Central memory CD8-positive, alpha-beta T cell (primary cell): ENCODE results near the gene PRAMEF13.
A peak's percentile ranks its signal among the peaks of the same experiment; 100 is the strongest.
"Not testable (repeated sequence)": the region's sequence is repeated elsewhere in the genome, so short reads cannot be mapped to it uniquely, and the experiment has no call there.

Source experiments
- ATAC-seq: fragments of 150-1000 bp; cut with Tn5 transposase; replicated peaks from 2 replicates; pipeline ENCODE4 v1.10.0; 2022; ENCODE audit warnings: mild to moderate bottlenecking, moderate FRiP score, moderate number of reproducible peaks; ENCODE audit not compliant: poor library complexity, severe bottlenecking; ENCODE audit errors: extremely low read depth
- DNase-seq, 2 donors: peaks; one replicate each; pipeline ENCODE4 v3.0.0; 2021; ENCODE audit warnings: low spot score in 2 of 2
- H3K27ac Mint-ChIP-seq: one replicate; pipeline ENCODE4 v1.8.0; 2022; ENCODE audit warnings: low read depth, mild to moderate bottlenecking, moderate library complexity, mixed read lengths
- H3K27me3 Mint-ChIP-seq: one replicate; pipeline ENCODE4 v1.8.0; 2022; ENCODE audit warnings: mixed read lengths
- H3K36me3 Mint-ChIP-seq: one replicate; pipeline ENCODE4 v1.8.0; 2022; ENCODE audit warnings: mild to moderate bottlenecking, moderate library complexity, mixed read lengths; ENCODE audit not compliant: insufficient read depth
- H3K4me1 Mint-ChIP-seq: one replicate; pipeline ENCODE4 v1.8.0; 2022; ENCODE audit warnings: mixed read lengths
- H3K4me3 Mint-ChIP-seq: one replicate; pipeline ENCODE4 v1.8.0; 2022; ENCODE audit warnings: mild to moderate bottlenecking, moderate library complexity, mixed read lengths
- H3K9me3 Mint-ChIP-seq: one replicate; pipeline ENCODE4 v1.8.0; 2022; ENCODE audit warnings: mixed read lengths

PRAMEF13 gene

GRCh38 chr1:13228343-13228781 lies 27.2 kb upstream of the PRAMEF13 start:
- H3K4me3 Mint-ChIP-seq, result no peak overlapping the region
- H3K4me1 Mint-ChIP-seq, result no peaks in the 10 kb centered on the region
- H3K36me3 Mint-ChIP-seq, result peaks cover 2% of the 10 kb centered on the region
- ATAC-seq (no peak), DNase-seq (peak in 1 of 2 donors; percentile 8)
- H3K27me3 Mint-ChIP-seq, result peaks cover 40% of the 10 kb centered on the region
- no peak overlapping the region for H3K27ac Mint-ChIP-seq
- no peaks in the 10 kb centered on the region for H3K9me3 Mint-ChIP-seq

DNA sequence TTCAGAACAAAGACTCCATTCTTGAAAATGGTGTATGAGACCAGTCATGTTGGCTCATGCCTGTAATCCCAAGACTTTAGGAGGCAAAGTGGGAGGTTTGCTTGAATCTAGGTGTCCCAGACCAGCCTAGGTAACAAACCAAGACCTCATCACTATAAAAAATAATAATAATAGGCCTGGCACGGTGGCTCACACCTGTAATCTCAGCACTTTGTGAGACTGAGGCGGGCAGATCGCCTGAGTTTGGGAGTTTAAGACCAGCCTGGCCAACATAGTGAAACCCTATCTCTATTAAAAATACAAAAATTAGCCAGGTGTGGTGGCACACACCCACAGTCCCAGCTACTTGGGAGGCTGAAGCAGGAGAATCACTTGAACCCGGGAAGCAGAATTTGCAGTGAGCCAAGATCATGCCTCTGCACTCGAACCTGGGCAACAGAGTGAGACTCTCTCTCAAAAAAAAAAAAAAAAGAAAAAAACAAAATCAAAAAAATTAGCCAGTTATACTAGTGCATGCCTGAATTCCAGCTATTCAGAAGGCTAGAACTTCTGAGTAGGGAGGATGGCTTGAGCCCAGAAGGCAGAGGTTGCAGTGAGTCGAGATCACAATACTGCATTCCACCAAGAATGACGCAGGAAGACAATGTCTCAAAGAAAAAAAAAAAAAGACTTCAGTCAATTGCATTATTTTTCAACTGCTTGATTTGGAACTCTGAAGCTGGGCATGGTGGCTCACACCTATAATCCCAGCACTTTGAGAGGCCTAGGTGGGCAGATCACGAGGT lies 26.3 kb upstream of the PRAMEF13 start:
- ATAC-seq, H3K9me3 Mint-ChIP-seq, H3K4me1 Mint-ChIP-seq, H3K4me3 Mint-ChIP-seq, H3K27ac Mint-ChIP-seq, H3K36me3 Mint-ChIP-seq: not testable (repeated sequence)
- peaks cover 34% of the 10 kb centered on the region for H3K27me3 Mint-ChIP-seq
- DNase-seq, result peak in 1 of 2 donors; percentile 6

- H3K27me3 Mint-ChIP-seq, result peaks cover 34% of the 10 kb centered on the region
- peak in 1 of 2 donors; percentile 9 for DNase-seq
- H3K36me3 Mint-ChIP-seq, ATAC-seq, H3K4me3 Mint-ChIP-seq, H3K9me3 Mint-ChIP-seq, H3K4me1 Mint-ChIP-seq, H3K27ac Mint-ChIP-seq: not testable (repeated sequence)
Observed at GRCh38 chr1:13225675-13226204, 24.5 kb upstream of the PRAMEF13 start, which contains the start of gene PRAMEF18. Gene PRAMEF18 (minus strand): TSS chr1:13226154. CDS start chr1:13226106, 48 bp downstream.

GRCh38 chr1:13224480-13225060 lies 23.4 kb upstream of the PRAMEF13 start:
- H3K36me3 Mint-ChIP-seq, result peaks cover 2% of the 10 kb centered on the region
- ATAC-seq, result no peak
- peak in 1 of 2 donors; percentile 6 for DNase-seq
- no peaks in the 10 kb centered on the region for H3K4me1 Mint-ChIP-seq
- no peaks in the 10 kb centered on the region for H3K9me3 Mint-ChIP-seq
- H3K4me3 Mint-ChIP-seq, result no peak overlapping the region
- H3K27ac Mint-ChIP-seq, result no peak overlapping the region
- peaks cover 34% of the 10 kb centered on the region for H3K27me3 Mint-ChIP-seq

GRCh38 chr1:13222788-13223187 lies 21.6 kb upstream of the PRAMEF13 start:
- H3K4me1 Mint-ChIP-seq, ATAC-seq, H3K36me3 Mint-ChIP-seq, H3K27ac Mint-ChIP-seq, H3K4me3 Mint-ChIP-seq, H3K9me3 Mint-ChIP-seq, DNase-seq: not testable (repeated sequence)
- peaks cover 22% of the 10 kb centered on the region for H3K27me3 Mint-ChIP-seq

DNA sequence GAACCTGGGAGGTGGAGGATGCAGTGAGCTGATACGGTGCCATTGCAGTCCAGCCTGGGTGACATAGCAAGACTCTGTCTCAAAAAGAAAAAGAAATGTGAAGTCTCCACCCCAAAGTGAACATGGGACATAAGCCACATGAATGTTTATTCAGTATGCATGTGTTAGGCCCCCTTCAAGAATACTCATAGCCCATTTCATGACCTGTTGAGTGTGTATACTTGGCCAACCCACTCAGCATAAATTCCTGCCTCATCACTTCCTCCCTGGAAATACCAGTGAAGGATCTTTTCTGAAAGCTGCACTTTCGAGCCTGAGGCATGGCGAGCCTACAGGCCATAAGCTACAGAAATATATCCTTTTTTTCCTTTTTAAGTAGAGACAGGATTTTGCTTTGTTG lies 18.0 kb upstream of the PRAMEF13 start:
- H3K4me3 Mint-ChIP-seq, ATAC-seq, H3K9me3 Mint-ChIP-seq, H3K4me1 Mint-ChIP-seq, DNase-seq, H3K36me3 Mint-ChIP-seq, H3K27me3 Mint-ChIP-seq, H3K27ac Mint-ChIP-seq: not testable (repeated sequence)

GRCh38 chr1:13216619-13217018 lies 15.4 kb upstream of the PRAMEF13 start:
- not testable (repeated sequence) for H3K36me3 Mint-ChIP-seq, H3K9me3 Mint-ChIP-seq, H3K4me3 Mint-ChIP-seq, H3K27ac Mint-ChIP-seq, ATAC-seq, H3K27me3 Mint-ChIP-seq, DNase-seq, H3K4me1 Mint-ChIP-seq

DNA sequence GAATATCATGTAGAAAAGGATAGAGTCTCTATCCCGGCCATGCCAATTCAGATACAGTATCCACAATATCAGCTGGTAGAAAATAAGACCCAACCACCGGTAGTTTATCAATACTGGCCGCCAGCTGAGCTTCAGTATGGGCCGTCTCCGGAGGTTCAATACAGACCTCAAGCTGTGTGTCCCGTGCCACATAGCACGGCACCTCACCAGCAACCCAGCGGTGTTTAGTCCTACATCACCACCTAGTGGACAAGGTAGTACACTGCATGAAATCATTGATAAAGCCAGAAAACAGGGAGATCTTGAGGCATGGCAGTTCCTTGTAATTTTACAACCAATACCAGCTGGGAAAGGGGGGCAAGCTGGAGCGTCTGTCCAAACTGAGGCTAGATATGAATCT lies 7.5 kb upstream of the PRAMEF13 start:
- DNase-seq, H3K4me1 Mint-ChIP-seq, H3K36me3 Mint-ChIP-seq, H3K4me3 Mint-ChIP-seq, H3K9me3 Mint-ChIP-seq, H3K27ac Mint-ChIP-seq, H3K27me3 Mint-ChIP-seq, ATAC-seq: not testable (repeated sequence)

DNA sequence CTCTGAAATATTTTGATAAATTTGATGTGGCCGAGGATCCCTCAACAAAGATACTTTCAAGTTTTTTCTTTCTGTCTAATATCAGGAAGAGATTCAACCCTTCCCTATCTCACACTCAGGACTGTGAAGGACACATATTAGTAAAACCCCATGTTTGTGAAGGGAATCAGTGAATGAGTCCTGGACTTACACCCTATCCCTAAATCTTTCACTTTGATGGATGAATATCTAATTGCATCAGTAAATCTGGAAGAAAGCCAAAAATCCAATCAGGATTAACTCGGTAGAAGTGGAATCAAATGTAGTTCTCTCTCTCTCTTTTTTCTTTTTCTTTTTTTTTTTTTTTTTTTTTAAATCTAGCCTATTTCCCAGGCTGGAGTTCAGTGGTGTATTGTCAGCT lies 29.7 kb downstream of the PRAMEF13 start, which contains the start of gene PRAMEF9:
Gene PRAMEF9 (plus strand): TSS at position 301 of the 400 bp plus-strand sequence. CDS start 3,433 bp downstream, outside the sequence.
- H3K36me3 Mint-ChIP-seq, H3K4me3 Mint-ChIP-seq, H3K9me3 Mint-ChIP-seq: not testable (repeated sequence)

GRCh38 chr1:13165531-13165930 lies 35.7 kb downstream of the PRAMEF13 start, which contains the start of gene HNRNPCL4:
Gene HNRNPCL4 (minus strand): TSS chr1:13165631. CDS start chr1:13165467, 164 bp downstream.
- not testable (repeated sequence) for H3K27me3 Mint-ChIP-seq, H3K27ac Mint-ChIP-seq, H3K4me3 Mint-ChIP-seq, H3K4me1 Mint-ChIP-seq, H3K36me3 Mint-ChIP-seq, DNase-seq, H3K9me3 Mint-ChIP-seq, ATAC-seq

More for the DNA sequence above, 29.7 kb downstream of the PRAMEF13 start, which contains the start of gene PRAMEF9:
- not testable (repeated sequence) for H3K27ac Mint-ChIP-seq, H3K27me3 Mint-ChIP-seq, ATAC-seq, DNase-seq, H3K4me1 Mint-ChIP-seq

GRCh38 chr1:13155909-13156308 lies 45.3 kb downstream of the PRAMEF13 start, which contains the start of gene PRAMEF26:
Gene PRAMEF26 (minus strand): TSS chr1:13156009. CDS start chr1:13153095, 2,914 bp downstream.
- not testable (repeated sequence) for H3K4me1 Mint-ChIP-seq, H3K27ac Mint-ChIP-seq, H3K27me3 Mint-ChIP-seq, ATAC-seq, H3K4me3 Mint-ChIP-seq, H3K9me3 Mint-ChIP-seq, DNase-seq, H3K36me3 Mint-ChIP-seq
